ENCODE measurements around the gene ANKRD45. TPM values are rescaled to one million over a fixed set of nuclear protein-coding genes. Genes with fewer than 3 reads are reported as not detected.
"Not testable (repeated sequence)": the region's sequence is repeated elsewhere in the genome, so short reads cannot be mapped to it uniquely, and the experiment has no call there.

The ANKRD45 gene
- total RNA-seq, 1 donor from 2014 or later: 0.24 TPM

GRCh38 chr1:173568483-173568882 is 101.2 kb downstream of the ANKRD45 start:
- H3K9me3 Mint-ChIP-seq (ENCODE audit: unreplicated experiment): peaks cover 11% of the 10 kb centered on the region
- H3K4me3 Mint-ChIP-seq (ENCODE audit: unreplicated experiment): no peak overlapping the region
- H3K27me3 Mint-ChIP-seq (ENCODE audit: unreplicated experiment): peaks cover 26% of the 10 kb centered on the region
- no peak overlapping the region for H3K27ac Mint-ChIP-seq (ENCODE audit: unreplicated experiment)
- no peak for DNase-seq (ENCODE audit: extremely low spot score, unreplicated experiment)
- no peaks in the 10 kb centered on the region for H3K4me1 Mint-ChIP-seq (ENCODE audit: unreplicated experiment)
- TF ChIP-seq CTCF (IDR thresholded peaks at IDR 0.05): no peak
- H3K36me3 Mint-ChIP-seq (ENCODE audit: unreplicated experiment): no peaks in the 10 kb centered on the region

DNA sequence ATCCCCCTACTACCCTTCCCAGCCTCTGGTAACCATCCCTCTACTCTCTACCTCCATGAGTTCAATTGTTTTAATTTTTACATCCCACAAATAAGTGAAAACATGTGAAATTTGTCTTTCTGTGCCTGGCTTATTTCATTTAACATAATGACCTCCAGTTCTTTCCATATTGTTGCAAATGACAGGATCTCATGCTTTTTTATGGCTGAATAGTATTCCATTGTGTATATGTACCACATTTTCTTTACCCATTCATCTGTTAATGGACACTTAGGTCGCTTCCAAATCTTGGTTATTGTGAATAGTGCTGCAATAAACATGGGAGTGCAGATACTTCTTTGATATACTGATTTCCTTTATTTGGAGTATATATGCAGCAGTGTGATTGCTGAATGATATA is 105.8 kb downstream of the ANKRD45 start:
- not testable (repeated sequence) for H3K36me3 Mint-ChIP-seq (ENCODE audit: unreplicated experiment); H3K4me3 Mint-ChIP-seq (ENCODE audit: unreplicated experiment); H3K27ac Mint-ChIP-seq (ENCODE audit: unreplicated experiment); DNase-seq (ENCODE audit: extremely low spot score, unreplicated experiment); H3K4me1 Mint-ChIP-seq (ENCODE audit: unreplicated experiment)
- peaks cover 11% of the 10 kb centered on the region for H3K9me3 Mint-ChIP-seq (ENCODE audit: unreplicated experiment)
- peaks cover 22% of the 10 kb centered on the region for H3K27me3 Mint-ChIP-seq (ENCODE audit: unreplicated experiment)

DNA sequence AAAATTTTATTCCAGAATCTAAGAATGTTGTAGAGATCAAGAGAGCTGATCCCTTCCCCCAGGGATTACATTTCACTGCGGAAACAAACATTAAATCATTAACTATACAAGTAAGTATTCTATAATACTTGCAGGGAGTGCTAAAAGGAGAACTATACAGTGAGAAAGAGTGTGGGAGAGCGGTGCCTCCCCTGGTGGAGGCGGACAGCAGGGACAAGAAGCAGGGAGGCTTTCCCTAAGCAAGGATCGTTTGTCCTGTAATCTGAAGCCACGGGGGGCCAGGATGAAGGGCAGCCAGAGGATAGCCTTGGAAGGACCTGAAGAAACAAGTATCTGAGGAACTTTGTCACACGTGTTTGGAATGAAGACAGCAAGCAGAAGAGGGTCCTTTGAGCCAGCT is 106.8 kb downstream of the ANKRD45 start:
- H3K27me3 Mint-ChIP-seq (ENCODE audit: unreplicated experiment): peaks cover 17% of the 10 kb centered on the region
- H3K4me3 Mint-ChIP-seq (ENCODE audit: unreplicated experiment): no peak overlapping the region
- H3K9me3 Mint-ChIP-seq (ENCODE audit: unreplicated experiment): peaks cover 11% of the 10 kb centered on the region
- no peaks in the 10 kb centered on the region for H3K36me3 Mint-ChIP-seq (ENCODE audit: unreplicated experiment)
- no peak overlapping the region for H3K27ac Mint-ChIP-seq (ENCODE audit: unreplicated experiment)
- no peaks in the 10 kb centered on the region for H3K4me1 Mint-ChIP-seq (ENCODE audit: unreplicated experiment)
- TF ChIP-seq CTCF (IDR thresholded peaks at IDR 0.05): peak; percentile 9
- DNase-seq (ENCODE audit: extremely low spot score, unreplicated experiment): no peak

- Mint-ChIP-seq H3K4me1 (ENCODE audit: unreplicated experiment) (no peaks in the 10 kb centered on the region), H3K27me3 (ENCODE audit: unreplicated experiment) (peaks cover 4% of the 10 kb centered on the region), H3K4me3 (ENCODE audit: unreplicated experiment) (no peak overlapping the region), H3K9me3 (ENCODE audit: unreplicated experiment) (peaks cover 3% of the 10 kb centered on the region), H3K27ac (ENCODE audit: unreplicated experiment) (no peak overlapping the region), H3K36me3 (ENCODE audit: unreplicated experiment) (no peaks in the 10 kb centered on the region)
- no peak for DNase-seq (ENCODE audit: extremely low spot score, unreplicated experiment)
- TF ChIP-seq CTCF (IDR thresholded peaks at IDR 0.05): no peak
Measured at GRCh38 chr1:173561263-173561662, 108.4 kb downstream of the ANKRD45 start.

GRCh38 chr1:173560285-173560880 is 109.3 kb downstream of the ANKRD45 start:
- no peak overlapping the region for H3K27ac Mint-ChIP-seq (ENCODE audit: unreplicated experiment)
- H3K36me3 Mint-ChIP-seq (ENCODE audit: unreplicated experiment): no peaks in the 10 kb centered on the region
- no peaks in the 10 kb centered on the region for H3K4me1 Mint-ChIP-seq (ENCODE audit: unreplicated experiment)
- no peak for TF ChIP-seq CTCF (IDR thresholded peaks at IDR 0.05)
- H3K9me3 Mint-ChIP-seq (ENCODE audit: unreplicated experiment): no peaks in the 10 kb centered on the region
- H3K27me3 Mint-ChIP-seq (ENCODE audit: unreplicated experiment): no peaks in the 10 kb centered on the region
- DNase-seq (ENCODE audit: extremely low spot score, unreplicated experiment): no peak
- no peak overlapping the region for H3K4me3 Mint-ChIP-seq (ENCODE audit: unreplicated experiment)

Other genes with a start within 250 kb of the ANKRD45 start
- 146 and 148 TPM in 2 replicates for gene PRDX6, start 192.5 kb downstream of the ANKRD45 start, total RNA-seq
- gene SLC9C2, start 66.8 kb downstream of the ANKRD45 start, total RNA-seq: not detected in 2 replicates
- not detected in 2 replicates for gene TEX50, start 34.5 kb downstream of the ANKRD45 start, total RNA-seq
- gene KLHL20, start 45.1 kb upstream of the ANKRD45 start, total RNA-seq: 27.1 and 27.8 TPM in 2 replicates
- gene DARS2, start 154.8 kb upstream of the ANKRD45 start, total RNA-seq: 12.8 and 13.1 TPM in 2 replicates
- 7.9 and 10.9 TPM in 2 replicates for gene CENPL, start 155.0 kb upstream of the ANKRD45 start, total RNA-seq
- gene GAS5, start 198.1 kb upstream of the ANKRD45 start, total RNA-seq: 529 and 549 TPM in 2 replicates
- 15.0 and 15.3 TPM in 2 replicates for gene ZBTB37, start 198.5 kb upstream of the ANKRD45 start, total RNA-seq
- 0.40 TPM in 1 of 2 replicates, not detected in the other for gene SERPINC1, start 247.5 kb upstream of the ANKRD45 start, total RNA-seq